Fibroblast of lung (primary cell): ENCODE measurements around the gene RIT2. TPM values are rescaled to one million over a fixed set of nuclear protein-coding genes. Genes with fewer than 3 reads are reported as not detected.

ENCODE experiments used
- DNase-seq, 2 donors: peaks; one replicate each; pipeline versions ENCODE4 v3.0.0 to v3.0.0-alpha.2; 2010; ENCODE audit warnings: low read depth in 2 of 2
- H2AFZ ChIP-seq: 2 replicates; pipeline ENCODE4 v1.5.1; 2012; ENCODE audit warnings: low read length, control low read depth, inconsistent platforms
- H3K27ac ChIP-seq: 2 replicates; pipeline ENCODE4 v1.5.1; 2011; ENCODE audit warnings: low read length, control low read depth; ENCODE audit not compliant: insufficient read depth
- H3K27me3 ChIP-seq: 2 replicates; pipeline ENCODE4 v1.5.1; 2011; ENCODE audit warnings: mild to moderate bottlenecking, low read length; ENCODE audit not compliant: control insufficient read depth, insufficient read depth
- H3K36me3 ChIP-seq: 2 replicates; pipeline ENCODE4 v1.5.1; 2011; ENCODE audit warnings: low read length; ENCODE audit not compliant: control insufficient read depth, insufficient read depth
- H3K4me1 ChIP-seq: 2 replicates; pipeline ENCODE4 v1.5.1; 2011; ENCODE audit warnings: low read length; ENCODE audit not compliant: control insufficient read depth, insufficient read depth; ENCODE audit errors: extremely low read depth
- H3K4me2 ChIP-seq: 2 replicates; pipeline ENCODE4 v1.5.1; 2011; ENCODE audit warnings: low read length, control low read depth; ENCODE audit not compliant: insufficient read depth; ENCODE audit errors: extremely low read depth
- H3K4me3 ChIP-seq, 4 experiments: fragments of 200-600 bp in 1 of 4; sonication (generic) in 1 of 4; replicated peaks in 1 of 4; 2 replicates each; pipeline ENCODE4 v1.5.1; 2011 to 2016; ENCODE audit warnings: low read length in 4 of 4, low read depth in 3 of 4, mild to moderate bottlenecking in 3 of 4, control low read depth in 2 of 4, inconsistent platforms in 1 of 4, mixed read lengths in 1 of 4; ENCODE audit not compliant: insufficient read depth in 1 of 4; ENCODE audit errors: control extremely low read depth in 1 of 4
- H3K79me2 ChIP-seq: 2 replicates; pipeline ENCODE4 v1.5.1; 2012; ENCODE audit warnings: mild to moderate bottlenecking, low read length, inconsistent platforms; ENCODE audit not compliant: control insufficient read depth, insufficient read depth
- H3K9ac ChIP-seq: 2 replicates; pipeline ENCODE4 v1.5.1; 2011; ENCODE audit warnings: mild to moderate bottlenecking, low read length, control low read depth; ENCODE audit not compliant: insufficient read depth
- H3K9me3 ChIP-seq: 2 replicates; pipeline ENCODE4 v1.5.1; 2012; ENCODE audit warnings: low read depth, low read length; ENCODE audit not compliant: control insufficient read depth, insufficient read depth
- H4K20me1 ChIP-seq: 2 replicates; pipeline ENCODE4 v1.5.1; 2011; ENCODE audit warnings: low read length; ENCODE audit not compliant: control insufficient read depth, insufficient read depth; ENCODE audit errors: extremely low read depth
- CTCF ChIP-seq, 2 donors: IDR thresholded peaks in 1 of 2; conservative IDR thresholded peaks in 1 of 2; 1 replicate in 1 of 2; 2 replicates in 1 of 2; pipeline ENCODE4 v1.5.1; 2011 to 2012; ENCODE audit warnings: low read length in 2 of 2, control low read depth in 1 of 2, inconsistent platforms in 1 of 2, low read depth in 1 of 2, mild to moderate bottlenecking in 1 of 2
- EZH2 ChIP-seq: IDR thresholded peaks from 2 replicates; pipeline ENCODE4 v1.5.1; 2012; ENCODE audit warnings: low read length, control low read depth, mild to moderate bottlenecking; ENCODE audit errors: missing control alignments
- polyA plus RNA-seq, 2 donors: library from polyadenylated mRNA; depleted of rRNA in 1 of 2; stranded (reverse) in 1 of 2; unstranded in 1 of 2; fragments of >200 nt; gene quantifications; 2 replicates each; pipeline ENCODE4 v1.2.1, GENCODE V29; 2011 to 2012; ENCODE audit warnings: missing spikeins in 1 of 2
- total RNA-seq: library from RNA; depleted of rRNA; stranded (reverse); fragments of >200 nt; gene quantifications from 2 replicates; pipeline ENCODE4 v1.2.1, GENCODE V29; 2014

The RIT2 gene
- total and polyA plus RNA-seq, 2 donors (not counting 1 experiment from before 2014, with no cell fraction given): not detected

GRCh38 chr18:43049021-43049420, 66.5 kb downstream of the RIT2 start:
- no peak overlapping the region for H3K4me2 ChIP-seq
- no peaks in the 10 kb centered on the region for H3K9me3 ChIP-seq
- H2AFZ ChIP-seq: no peak overlapping the region
- no peaks in the 10 kb centered on the region for H3K79me2 ChIP-seq
- H3K4me3 ChIP-seq: no peak overlapping the region
- H4K20me1 ChIP-seq: no peaks in the 10 kb centered on the region
- DNase-seq: peak; percentile 79 to 94
- H3K27ac ChIP-seq: no peak overlapping the region
- no peaks in the 10 kb centered on the region for H3K36me3 ChIP-seq
- TF ChIP-seq EZH2 (no peak), CTCF (conservative IDR thresholded peaks at IDR 0.05 in 1 of 2, IDR thresholded peaks at IDR 0.05 in 1 of 2; ENCODE audit: low read depth in 1 of 2, low read length in 2 of 2) (no peak)
- no peak overlapping the region for H3K9ac ChIP-seq
- no peaks in the 10 kb centered on the region for H3K4me1 ChIP-seq
- H3K27me3 ChIP-seq: no peaks in the 10 kb centered on the region

- no peaks in the 10 kb centered on the region for H4K20me1 ChIP-seq
- H3K27ac ChIP-seq: no peak overlapping the region
- TF ChIP-seq CTCF (conservative IDR thresholded peaks at IDR 0.05 in 1 of 2, IDR thresholded peaks at IDR 0.05 in 1 of 2; ENCODE audit: low read depth in 1 of 2, low read length in 2 of 2) (no peak), EZH2 (no peak)
- H3K9ac ChIP-seq: no peak overlapping the region
- no peaks in the 10 kb centered on the region for H3K36me3 ChIP-seq
- H3K9me3 ChIP-seq: no peaks in the 10 kb centered on the region
- no peak for DNase-seq
- H2AFZ ChIP-seq: no peak overlapping the region
- no peaks in the 10 kb centered on the region for H3K79me2 ChIP-seq
- no peaks in the 10 kb centered on the region for H3K4me1 ChIP-seq
- no peak overlapping the region for H3K4me3 ChIP-seq
- H3K27me3 ChIP-seq: no peaks in the 10 kb centered on the region
- H3K4me2 ChIP-seq: no peak overlapping the region
Measured at GRCh38 chr18:43046322-43046721, 69.2 kb downstream of the RIT2 start.

GRCh38 chr18:43043626-43044025, 71.9 kb downstream of the RIT2 start:
- Histone ChIP-seq H3K9me3 (no peaks in the 10 kb centered on the region), H3K4me3 (no peak overlapping the region), H3K36me3 (no peaks in the 10 kb centered on the region), H3K79me2 (no peaks in the 10 kb centered on the region), H2AFZ (no peak overlapping the region), H4K20me1 (no peaks in the 10 kb centered on the region), H3K9ac (no peak overlapping the region), H3K27me3 (no peaks in the 10 kb centered on the region), H3K4me2 (no peak overlapping the region), H3K4me1 (no peaks in the 10 kb centered on the region), H3K27ac (no peak overlapping the region)
- DNase-seq: no peak
- TF ChIP-seq EZH2: no peak
- TF ChIP-seq CTCF (conservative IDR thresholded peaks at IDR 0.05 in 1 of 2, IDR thresholded peaks at IDR 0.05 in 1 of 2; ENCODE audit: low read depth in 1 of 2, low read length in 2 of 2): no peak
